ENCODE data around the gene ODAD4.
"Not testable (repeated sequence)": the region's sequence is repeated elsewhere in the genome, so short reads cannot be mapped to it uniquely, and the experiment has no call there.

DNA sequence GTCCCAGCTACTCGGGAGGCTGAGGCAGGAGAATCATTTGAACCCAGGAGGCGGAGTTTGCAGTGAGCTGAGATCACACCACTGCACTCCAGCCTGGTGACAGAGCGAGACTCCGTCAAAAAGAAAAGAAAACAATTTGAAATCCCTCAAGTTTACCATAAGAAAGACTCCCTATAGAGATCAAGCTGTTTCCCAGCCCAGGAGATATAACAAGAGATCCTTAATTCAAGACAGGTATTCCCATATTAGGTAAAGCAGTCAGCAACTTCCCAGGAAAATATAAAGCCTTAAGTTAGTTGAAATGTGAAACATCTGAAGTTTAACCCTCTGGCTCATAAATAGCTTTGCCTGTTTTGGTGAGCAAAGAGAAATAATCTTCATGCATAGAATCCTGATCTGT, 81.9 kb downstream of the ODAD4 start:
- not testable (repeated sequence) for TF ChIP-seq EZH2 (IDR thresholded peaks at IDR 0.05; ENCODE audit: low read length, unreplicated experiment); EZH2phosphoT487 (IDR thresholded peaks at IDR 0.05; ENCODE audit: borderline replicate concordance, low read length)
- TF ChIP-seq, protein P1, sequence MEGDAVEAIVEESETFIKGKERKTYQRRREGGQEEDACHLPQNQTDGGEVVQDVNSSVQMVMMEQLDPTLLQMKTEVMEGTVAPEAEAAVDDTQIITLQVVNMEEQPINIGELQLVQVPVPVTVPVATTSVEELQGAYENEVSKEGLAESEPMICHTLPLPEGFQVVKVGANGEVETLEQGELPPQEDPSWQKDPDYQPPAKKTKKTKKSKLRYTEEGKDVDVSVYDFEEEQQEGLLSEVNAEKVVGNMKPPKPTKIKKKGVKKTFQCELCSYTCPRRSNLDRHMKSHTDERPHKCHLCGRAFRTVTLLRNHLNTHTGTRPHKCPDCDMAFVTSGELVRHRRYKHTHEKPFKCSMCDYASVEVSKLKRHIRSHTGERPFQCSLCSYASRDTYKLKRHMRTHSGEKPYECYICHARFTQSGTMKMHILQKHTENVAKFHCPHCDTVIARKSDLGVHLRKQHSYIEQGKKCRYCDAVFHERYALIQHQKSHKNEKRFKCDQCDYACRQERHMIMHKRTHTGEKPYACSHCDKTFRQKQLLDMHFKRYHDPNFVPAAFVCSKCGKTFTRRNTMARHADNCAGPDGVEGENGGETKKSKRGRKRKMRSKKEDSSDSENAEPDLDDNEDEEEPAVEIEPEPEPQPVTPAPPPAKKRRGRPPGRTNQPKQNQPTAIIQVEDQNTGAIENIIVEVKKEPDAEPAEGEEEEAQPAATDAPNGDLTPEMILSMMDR (conservative IDR thresholded peaks at IDR 0.05; ENCODE audit: low read depth, low read length) = not testable (repeated sequence)
